ENCODE data around the gene CYTH3.

DNA sequence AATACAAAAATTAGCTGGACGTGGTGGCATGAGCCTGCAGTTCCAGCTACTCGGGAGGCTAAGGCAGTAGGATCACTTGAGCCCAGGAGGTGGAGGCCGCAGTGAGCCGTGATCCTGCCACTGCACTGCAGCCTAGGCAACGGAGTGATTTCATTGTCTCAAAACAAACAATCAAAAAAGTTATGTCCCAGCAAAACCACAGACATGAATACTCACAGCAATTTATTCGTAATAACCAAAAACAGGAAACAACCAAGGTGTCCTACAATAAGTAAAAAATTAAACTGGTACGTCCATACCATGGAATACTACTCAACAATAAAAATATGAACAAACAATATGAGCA lies 11.6 kb upstream of the CYTH3 start:
- TF ChIP-seq CTCF (IDR thresholded peaks at IDR 0.05), result no peak
- no peak for TF ChIP-seq POLR2A (IDR thresholded peaks at IDR 0.05)
- TF ChIP-seq EP300 (IDR thresholded peaks at IDR 0.05), result no peak

All from ovary (tissue), 3 donors.